Gastroesophageal sphincter (tissue), 3 donors: ENCODE measurements around the gene TCOF1.

Experiments used
- CTCF ChIP-seq, 4 experiments: fragments of 200-600 bp in 2 of 4; fragments of 450-650 bp in 2 of 4; sonication (generic) in 1 of 4; IDR thresholded peaks; one replicate each; pipeline ENCODE4 v1.5.1; 2017 to 2019; ENCODE audit warnings: antibody characterized with exemption in 4 of 4, mild to moderate bottlenecking in 2 of 4, moderate library complexity in 2 of 4
- EP300 ChIP-seq: sonication (generic); formaldehyde crosslinking; IDR thresholded peaks from one replicate; pipeline ENCODE4 v1.6.1; 2017; ENCODE audit warnings: antibody characterized with exemption, mild to moderate bottlenecking
- POLR2AphosphoS5 ChIP-seq: sonication (generic); formaldehyde crosslinking; IDR thresholded peaks from one replicate; pipeline ENCODE4 v1.6.1; 2017; ENCODE audit warnings: antibody characterized with exemption

GRCh38 chr5:150409638-150410523 is 52.4 kb downstream of the TCOF1 start:
- TF ChIP-seq CTCF (IDR thresholded peaks at IDR 0.05) = no peak
- no peak for TF ChIP-seq POLR2AphosphoS5
- TF ChIP-seq EP300 = no peak
